H1 (cell line): ENCODE data around the gene RECK. TPM values are rescaled to one million over a fixed set of nuclear protein-coding genes. Genes with fewer than 3 reads are reported as not detected.

Experiments
- CTCF ChIA-PET: fragments of 300-600 bp; sonication (Branson Sonifier 250); formaldehyde crosslinking; loops from one replicate; lab custom pipeline; 2021; ENCODE audit not compliant: partially characterized antibody; lab: Charles Lee
- POLR2A ChIA-PET: fragments of 300-600 bp; sonication (Branson Sonifier 250); formaldehyde crosslinking; loops from one replicate; lab custom pipeline; 2021; ENCODE audit warnings: inconsistent platforms; ENCODE audit not compliant: partially characterized antibody; lab: Charles Lee
- DNase-seq, 2 experiments: peaks; one replicate each; pipeline versions ENCODE4 v3.0.0 to v3.0.0-alpha.2; 2010 to 2022; ENCODE audit warnings: low spot score in 2 of 2, low read depth in 1 of 2, mixed read lengths in 1 of 2
- FAIRE-seq: peaks from 2 replicates; lab custom pipeline; 2011; peaks lifted over from hg19 to GRCh38; lab: Jason Lieb, UNC
- H2AFZ ChIP-seq: 2 replicates; pipeline ENCODE4 v1.8.1; 2012; ENCODE audit warnings: low read length, inconsistent platforms
- H2AK5ac ChIP-seq: 2 replicates; pipeline ENCODE4 v1.6.1; 2013; ENCODE audit warnings: low read depth, low read length
- H2BK120ac ChIP-seq: replicated peaks from 2 replicates; pipeline ENCODE3; 2013; ENCODE audit warnings: low read depth, low read length, inconsistent platforms
- H2BK12ac ChIP-seq: 2 replicates; pipeline ENCODE4 v1.6.1; 2013; ENCODE audit warnings: low read depth, low read length
- H2BK15ac ChIP-seq: 2 replicates; pipeline ENCODE4 v1.6.1; 2013; ENCODE audit warnings: low read length
- H2BK20ac ChIP-seq: 2 replicates; pipeline ENCODE4 v1.6.1; 2013; ENCODE audit warnings: low read length
- H2BK5ac ChIP-seq: 2 replicates; pipeline ENCODE4 v1.6.1; 2013; ENCODE audit warnings: low read depth, low read length
- H3K14ac ChIP-seq: 2 replicates; pipeline ENCODE4 v1.6.1; 2013; ENCODE audit warnings: inconsistent platforms; ENCODE audit not compliant: insufficient read length
- H3K18ac ChIP-seq: 2 replicates; pipeline ENCODE4 v1.6.1; 2013; ENCODE audit warnings: low read length; ENCODE audit errors: extremely low read depth
- H3K23ac ChIP-seq: 2 replicates; pipeline ENCODE4 v1.6.1; 2013; ENCODE audit warnings: inconsistent platforms; ENCODE audit not compliant: insufficient read length
- H3K23me2 ChIP-seq: 2 replicates; pipeline ENCODE4 v1.6.1; 2013; ENCODE audit warnings: low read depth, low read length
- H3K27ac ChIP-seq: 2 replicates; pipeline ENCODE4 v1.6.1; 2011; ENCODE audit warnings: low read depth, low read length, inconsistent platforms
- H3K27me3 ChIP-seq, 4 experiments: replicated peaks in 1 of 4; 1 replicate in 1 of 4; 2 replicates in 3 of 4; pipeline versions ENCODE4 v1.6.1 to v1.8.1; 2011 to 2013; ENCODE audit warnings: low read length in 3 of 4, mild to moderate bottlenecking in 3 of 4, inconsistent platforms in 2 of 4, mixed read lengths in 2 of 4, moderate library complexity in 1 of 4; ENCODE audit not compliant: control insufficient read depth in 3 of 4, insufficient read depth in 3 of 4; ENCODE audit errors: extremely low read depth in 1 of 4
- H3K36me3 ChIP-seq, 4 experiments: 2 replicates each; pipeline versions ENCODE4 v1.6.1 to v1.8.1; 2011 to 2013; ENCODE audit warnings: mild to moderate bottlenecking in 4 of 4, low read length in 3 of 4, moderate library complexity in 2 of 4, control low read depth in 1 of 4, inconsistent platforms in 1 of 4; ENCODE audit not compliant: insufficient read depth in 4 of 4, control insufficient read depth in 2 of 4
- H3K4ac ChIP-seq: replicated peaks from 2 replicates; pipeline ENCODE3; 2013; ENCODE audit warnings: low read length, low read depth, mixed read lengths, inconsistent platforms; ENCODE audit not compliant: insufficient read length
- H3K4me1 ChIP-seq, 4 experiments: replicated peaks in 1 of 4; 1 replicate in 1 of 4; 2 replicates in 3 of 4; pipeline versions ENCODE4 v1.6.1 to v1.8.1; 2011 to 2013; ENCODE audit warnings: low read length in 3 of 4, inconsistent platforms in 2 of 4, mixed read lengths in 1 of 4; ENCODE audit not compliant: insufficient read depth in 4 of 4, control insufficient read depth in 3 of 4
- H3K4me2 ChIP-seq, 2 experiments: 2 replicates each; pipeline versions ENCODE4 v1.6.1 to v1.8.1; 2011 to 2013; ENCODE audit warnings: low read depth in 2 of 2, low read length in 2 of 2, control low read depth in 1 of 2, inconsistent platforms in 1 of 2, mild to moderate bottlenecking in 1 of 2; ENCODE audit not compliant: insufficient read depth in 1 of 2
- H3K4me3 ChIP-seq, 4 experiments: fragments of 200-600, 300-600 bp in 1 of 4; sonication (generic), shearing (Covaris generic), sonication (Bioruptor Twin) in 1 of 4; 2 replicates each; pipeline versions ENCODE4 v1.5.1 to v1.8.1; 2011 to 2016; ENCODE audit warnings: low read length in 4 of 4, low read depth in 3 of 4, control low read depth in 2 of 4, inconsistent platforms in 2 of 4, mild to moderate bottlenecking in 2 of 4, mixed read lengths in 1 of 4, moderate library complexity in 1 of 4; ENCODE audit not compliant: insufficient read depth in 2 of 4; ENCODE audit errors: extremely low read depth in 1 of 4
- H3K56ac ChIP-seq: replicated peaks from 2 replicates; pipeline ENCODE3; 2013; ENCODE audit warnings: low read depth, mild to moderate bottlenecking, mixed read lengths, low read length, inconsistent platforms; ENCODE audit not compliant: insufficient read length
- H3K79me1 ChIP-seq: 2 replicates; pipeline ENCODE4 v1.6.1; 2013; ENCODE audit warnings: low read depth, low read length, control low read depth
- H3K79me2 ChIP-seq, 2 experiments: 2 replicates each; pipeline versions ENCODE4 v1.6.1 to v1.8.1; 2012 to 2013; ENCODE audit warnings: low read length in 2 of 2, mild to moderate bottlenecking in 2 of 2, inconsistent platforms in 1 of 2; ENCODE audit not compliant: insufficient read depth in 2 of 2, control insufficient read depth in 1 of 2
- H3K9ac ChIP-seq, 4 experiments: replicated peaks in 1 of 4; 1 replicate in 1 of 4; 2 replicates in 3 of 4; pipeline versions ENCODE4 v1.6.1 to v1.8.1; 2011 to 2013; ENCODE audit warnings: low read depth in 3 of 4, low read length in 3 of 4, control low read depth in 2 of 4, mild to moderate bottlenecking in 2 of 4, moderate library complexity in 2 of 4, inconsistent platforms in 1 of 4; ENCODE audit errors: extremely low read depth in 1 of 4
- H3K9me3 ChIP-seq, 2 experiments: 2 replicates each; pipeline versions ENCODE4 v1.6.1 to v1.8.1; 2012 to 2013; ENCODE audit warnings: mild to moderate bottlenecking in 2 of 2, moderate library complexity in 2 of 2, control low read depth in 1 of 2, inconsistent platforms in 1 of 2, low read depth in 1 of 2, low read length in 1 of 2, mixed read lengths in 1 of 2; ENCODE audit not compliant: insufficient read depth in 2 of 2
- H4K20me1 ChIP-seq, 2 experiments: replicated peaks in 1 of 2; 2 replicates each; pipeline versions ENCODE3 to v1.8.1; 2011 to 2013; ENCODE audit warnings: inconsistent platforms in 2 of 2, low read length in 2 of 2, mild to moderate bottlenecking in 1 of 2; ENCODE audit not compliant: insufficient read depth in 2 of 2, control insufficient read depth in 1 of 2
- H4K5ac ChIP-seq: 2 replicates; pipeline ENCODE4 v1.6.1; 2013; ENCODE audit warnings: low read length, low read depth, mixed read lengths, inconsistent platforms; ENCODE audit not compliant: insufficient read length
- H4K8ac ChIP-seq: 2 replicates; pipeline ENCODE4 v1.8.0; 2013; ENCODE audit warnings: mild to moderate bottlenecking, moderate library complexity, low read length, inconsistent platforms; ENCODE audit not compliant: insufficient read depth; ENCODE audit errors: extremely low read depth
- H4K91ac ChIP-seq: replicated peaks from 2 replicates; pipeline ENCODE3; 2013; ENCODE audit warnings: low read length, mixed read lengths, inconsistent platforms; ENCODE audit not compliant: insufficient read length
- CBX8 ChIP-seq: fragments of 300-800, 300-1000 bp; sonication (generic); IDR thresholded peaks from 2 replicates; pipeline ENCODE4 v1.7.1; 2016; ENCODE audit warnings: low read depth, low read length, borderline replicate concordance
- RXRA ChIP-seq: IDR thresholded peaks from 2 replicates; pipeline ENCODE4 v1.6.1; 2011; ENCODE audit warnings: low read depth, mild to moderate bottlenecking, low read length, moderate library complexity; ENCODE audit not compliant: insufficient read depth
- WGBS, 2 experiments: shearing (Covaris generic) in 1 of 2; methylation state at CpG; one replicate each; pipeline versions ENCODE4 v1.1.6 to v1.1.7; 2013 to 2015; ENCODE audit warnings: low lambda C conversion rate in 2 of 2, mixed read lengths in 2 of 2, inconsistent platforms in 1 of 2, low coverage in 1 of 2, missing lambda C conversion rate in 1 of 2; ENCODE audit not compliant: insufficient replicate concordance in 2 of 2, insufficient coverage in 1 of 2, insufficient read length in 1 of 2; ENCODE audit errors: extremely low coverage in 1 of 2, missing lambda C conversion rate in 1 of 2; 5-methylcytosine and 5-hydroxymethylcytosine counted together
- polyA plus RNA-seq, 7 experiments: library from polyadenylated mRNA; depleted of rRNA in 3 of 7; stranded (reverse) in 5 of 7; unstranded in 2 of 7; fragments of >200 nt in 5 of 7; fragments of 200-250 nt in 2 of 7; gene quantifications; 1 replicate in 5 of 7; 2 replicates in 1 of 7; 4 replicates in 1 of 7; pipeline versions ENCODE4 v1.2.1 to v1.2.3, GENCODE V29; 2011 to 2013; ENCODE audit warnings: missing spikeins in 2 of 7, mixed read lengths in 2 of 7
- total RNA-seq: library from RNA; stranded (reverse); fragmentation: NEBNext Ultra II Directional; extraction: Animal tissue kit (Norgen Biotek cat#: 25700); gene quantifications from 2 replicates; pipeline ENCODE4 v1.2.1, GENCODE V29; 2021

The RECK gene
- total and polyA plus RNA-seq, 2 of the 8 experiments (the other 6 are each of a cell fraction or from before 2014, with no cell fraction given) = 5.4 to 9.8 TPM

DNA sequence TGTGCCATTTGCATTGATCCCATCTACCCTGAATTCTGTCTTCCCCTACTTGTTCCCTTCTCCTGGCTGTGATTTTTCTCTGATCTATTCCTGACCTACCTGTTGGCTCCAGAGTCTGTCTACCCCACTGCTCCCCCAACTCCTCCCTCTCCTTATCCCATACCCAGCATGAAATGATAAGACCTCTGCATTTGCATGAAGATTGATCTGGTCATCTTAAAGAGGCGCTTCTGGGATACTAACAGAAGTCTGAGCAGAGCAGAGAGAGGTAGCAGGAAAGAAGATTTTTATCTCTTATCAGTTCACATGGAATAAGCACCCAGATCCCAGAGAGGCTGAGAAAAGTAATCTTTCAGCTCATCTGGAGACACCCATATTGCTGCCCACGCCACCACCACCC, 81.5 kb downstream of the RECK start:
- Histone ChIP-seq H3K36me3 (peaks cover 0 to 5% (median 0%) of the 10 kb centered on the region in 4 experiments; a peak in 2 of 8 replicates), H3K9me3 (no peaks in the 10 kb centered on the region), H3K56ac (no peak overlapping the region), H3K79me2 (no peaks in the 10 kb centered on the region), H4K5ac (no peak overlapping the region), H4K91ac (no peak overlapping the region), H3K18ac (no peak overlapping the region), H2AK5ac (no peak overlapping the region), H3K14ac (no peak overlapping the region), H2BK12ac (no peak overlapping the region), H3K79me1 (no peaks in the 10 kb centered on the region), H4K8ac (no peak overlapping the region), H2BK20ac (no peak overlapping the region), H3K4ac (no peak overlapping the region), H3K23me2 (no peaks in the 10 kb centered on the region), H3K27ac (no peak overlapping the region), H3K23ac (no peak overlapping the region), H4K20me1 (no peaks in the 10 kb centered on the region), H2AFZ (no peak overlapping the region), H3K27me3 (no peaks in the 10 kb centered on the region), H2BK5ac (no peak overlapping the region), H2BK120ac (no peak overlapping the region), H2BK15ac (no peak overlapping the region), H3K4me2 (no peak overlapping the region), H3K4me1 (no peaks in the 10 kb centered on the region), H3K4me3 (no peak overlapping the region), H3K9ac (no peak overlapping the region)
- FAIRE-seq (no peak), DNase-seq (no peak)
- WGBS, 2 experiments = 90% methylated on average over 2 of the region's 2 CpGs; no CpG with 5 or more reads in 1 of the 2 experiments
- POLR2A ChIA-PET = interaction anchor here (0.7 kb wide), 2 partner anchors 33 to 76 kb away, joined by 3 read pairs; no protein-coding TSS in a partner anchor
- TF ChIP-seq RXRA (no peak), CBX8 (no peak)
- CTCF ChIA-PET = interaction anchor here (0.6 to 1.6 kb wide), 4 partner anchors 11 to 110 kb away, joined by 3 to 8 read pairs (median 3); no protein-coding TSS in a partner anchor
